Stimulated activated naive CD8-positive, alpha-beta T cell treated with anti-CD3 and anti-CD28 coated beads, Interleukin-15, Interleukin-2, amounts not matched to agents 100 U/mL and 50 U/mL, for 24 hours (primary cell): ENCODE measurements around the gene AJM1.
A peak's percentile ranks its signal among the peaks of the same experiment; 100 is the strongest.
"Not testable (repeated sequence)": the region's sequence is repeated elsewhere in the genome, so short reads cannot be mapped to it uniquely, and the experiment has no call there.

ENCODE experiments used
- ATAC-seq: fragments of 150-1000 bp; cut with Tn5 transposase; one replicate; pipeline ENCODE4 v1.10.0; 2021
- DNase-seq: peaks from one replicate; pipeline ENCODE4 v3.0.0; 2021

AJM1 gene

DNA sequence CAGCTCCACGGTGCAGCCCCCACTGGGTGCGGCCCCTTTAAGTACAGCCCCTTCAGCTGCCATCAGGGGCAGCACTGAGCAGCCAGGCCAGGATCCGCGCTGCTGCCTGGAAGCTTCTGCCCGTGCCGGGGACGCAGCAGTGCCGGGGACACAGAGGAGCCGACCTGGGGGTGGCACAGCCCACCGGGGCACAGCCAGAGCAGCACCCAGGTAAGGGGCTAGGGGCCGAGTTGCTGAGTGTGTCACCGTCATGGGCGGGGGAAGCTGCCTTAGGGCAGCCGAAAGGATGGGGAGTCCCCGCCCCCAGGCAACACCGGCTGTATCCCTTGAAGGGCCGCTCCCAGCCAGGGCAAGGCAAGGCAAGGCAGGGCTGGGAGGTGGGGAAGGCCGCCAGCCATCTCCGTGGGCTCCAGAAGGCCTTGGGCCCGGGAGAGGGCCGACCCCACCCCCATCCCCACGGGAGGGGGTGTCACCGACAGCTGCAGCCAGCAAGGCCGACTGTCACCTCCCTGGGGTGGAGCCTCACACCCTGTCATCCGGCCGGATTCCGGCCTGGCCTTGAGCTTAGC lies at the start of gene AJM1:
TSS of gene AJM1 (plus strand) at position 99 of the 569 bp plus-strand sequence. CDS start 1,937 bp downstream, outside the sequence.
- peak; percentile 87 for ATAC-seq
- DNase-seq: peak; percentile 82

DNA sequence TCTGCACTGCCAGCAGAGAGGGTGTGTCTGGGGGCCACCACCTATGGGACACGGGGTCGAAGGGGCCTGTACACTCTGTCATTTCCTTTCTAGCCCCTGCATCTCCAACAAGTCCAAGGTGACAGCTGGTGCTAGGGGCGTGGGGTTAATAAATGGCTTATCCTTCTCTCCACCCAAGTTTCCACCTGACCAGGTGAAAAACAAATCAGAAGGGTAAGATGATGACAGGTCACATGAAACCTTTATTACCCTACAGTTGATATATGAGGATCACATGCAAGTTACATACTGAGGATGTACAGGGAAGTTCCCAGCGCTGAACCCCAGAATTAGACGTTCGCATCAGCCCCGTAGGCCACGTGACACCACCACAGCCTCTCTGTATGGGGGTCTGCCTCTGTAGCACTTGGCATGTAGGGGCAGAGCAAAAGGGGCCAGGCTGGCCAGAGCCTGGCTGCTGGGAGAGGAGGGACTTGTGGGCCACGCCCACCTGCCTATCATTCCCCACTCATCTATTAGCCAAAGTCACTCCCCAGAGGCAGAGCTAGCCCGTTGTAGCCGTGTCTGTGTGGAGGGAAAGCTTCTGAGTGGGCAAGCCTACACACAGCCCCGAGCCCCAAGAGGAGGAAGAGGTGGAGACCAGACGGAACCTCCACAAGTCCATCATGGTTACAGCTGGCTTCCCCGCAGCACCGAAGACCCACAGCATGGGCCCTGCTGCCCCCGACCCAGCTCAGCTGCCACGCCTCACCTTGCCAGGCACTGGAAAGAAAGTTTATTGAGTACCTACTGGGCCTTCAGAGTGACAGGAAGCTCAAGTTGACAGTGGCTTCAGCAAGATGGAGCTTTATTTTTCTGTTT lies 49.0 kb upstream of the AJM1 start:
- ATAC-seq (no peak), DNase-seq (no peak)

DNA sequence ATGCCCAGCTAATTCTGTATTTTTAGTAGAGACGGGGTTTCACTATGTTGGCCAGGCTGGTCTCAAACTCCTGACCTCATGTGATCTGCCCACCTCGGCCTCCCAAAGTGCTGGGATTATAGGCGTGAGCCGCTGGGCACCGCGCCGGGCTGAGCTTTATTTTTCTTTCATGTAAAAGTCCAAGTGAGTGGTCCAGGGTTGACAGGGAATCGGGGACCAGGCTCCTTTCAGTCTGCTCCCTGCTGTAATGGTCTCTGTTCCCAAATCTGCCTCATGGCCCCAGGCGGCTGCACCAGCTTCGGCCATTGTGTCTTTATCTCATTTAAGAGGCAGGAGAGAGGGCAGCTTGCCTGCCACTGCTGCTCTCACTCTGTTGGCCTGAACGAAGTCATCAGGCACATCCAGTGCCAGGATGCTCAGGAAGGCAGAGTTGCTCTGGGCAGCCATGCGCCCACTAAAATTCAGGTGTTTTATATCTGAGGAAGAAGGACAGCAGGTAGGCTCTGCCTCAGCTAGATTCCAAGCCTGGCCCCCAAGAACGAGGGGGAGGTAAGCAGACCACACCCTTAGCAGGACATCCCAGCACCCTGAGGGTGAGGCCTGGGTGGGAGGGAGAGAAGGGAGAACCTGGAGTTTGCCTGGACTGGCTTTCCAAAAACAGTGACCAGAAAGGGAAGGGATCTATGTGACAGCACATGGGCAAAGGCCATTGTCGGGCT lies 47.8 kb upstream of the AJM1 start:
- no peak for ATAC-seq
- DNase-seq: no peak

DNA sequence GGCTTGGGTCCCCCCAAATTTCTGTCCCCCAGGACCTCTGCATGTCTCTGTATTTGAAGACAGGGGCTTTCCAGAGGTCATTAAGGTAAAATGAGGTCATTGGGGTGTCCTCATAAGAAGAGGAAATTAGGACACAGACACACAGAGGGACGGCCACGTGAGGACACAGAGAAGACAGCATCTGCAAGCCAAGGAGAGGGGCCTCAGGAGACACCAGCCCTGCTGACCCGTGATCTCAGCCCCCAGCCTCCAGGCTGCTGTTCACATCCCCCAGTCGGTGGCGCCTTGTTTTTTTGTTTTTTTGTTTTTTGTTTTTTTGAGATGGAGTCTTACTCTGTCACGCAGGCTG lies 47.3 kb upstream of the AJM1 start:
- no peak for ATAC-seq
- DNase-seq: no peak

DNA sequence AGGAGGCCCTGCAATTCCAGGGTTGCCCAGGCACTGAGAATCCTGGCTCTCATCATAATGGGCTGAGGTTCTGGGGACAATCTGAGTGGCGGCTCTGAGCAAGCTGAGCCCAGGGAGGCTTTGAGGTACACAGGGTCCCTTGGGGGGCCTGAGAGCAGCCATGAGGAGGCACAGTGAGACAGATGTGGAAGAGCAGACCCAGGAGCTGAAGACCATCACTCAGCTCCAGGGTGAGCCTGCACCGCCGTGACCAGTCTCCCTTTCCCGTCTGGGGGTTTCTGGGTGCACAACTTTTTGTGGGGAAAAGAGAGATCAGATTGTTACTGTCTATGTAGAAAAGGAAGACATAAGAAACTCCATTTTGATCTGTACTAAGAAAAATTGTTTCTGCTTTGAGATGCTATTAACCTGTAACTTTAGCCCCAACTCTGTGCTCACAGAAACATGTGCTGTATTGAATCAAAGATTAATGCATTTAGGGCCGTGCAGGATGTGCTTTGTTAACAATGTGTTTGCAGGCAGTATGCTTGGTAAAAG lies 46.0 kb upstream of the AJM1 start, which contains the start of gene CCDC183:
TSS of gene CCDC183 (plus strand) at position 101 of the 537 bp plus-strand sequence. CDS start at position 161, 60 bp downstream.
- no peak for ATAC-seq
- no peak for DNase-seq

DNA sequence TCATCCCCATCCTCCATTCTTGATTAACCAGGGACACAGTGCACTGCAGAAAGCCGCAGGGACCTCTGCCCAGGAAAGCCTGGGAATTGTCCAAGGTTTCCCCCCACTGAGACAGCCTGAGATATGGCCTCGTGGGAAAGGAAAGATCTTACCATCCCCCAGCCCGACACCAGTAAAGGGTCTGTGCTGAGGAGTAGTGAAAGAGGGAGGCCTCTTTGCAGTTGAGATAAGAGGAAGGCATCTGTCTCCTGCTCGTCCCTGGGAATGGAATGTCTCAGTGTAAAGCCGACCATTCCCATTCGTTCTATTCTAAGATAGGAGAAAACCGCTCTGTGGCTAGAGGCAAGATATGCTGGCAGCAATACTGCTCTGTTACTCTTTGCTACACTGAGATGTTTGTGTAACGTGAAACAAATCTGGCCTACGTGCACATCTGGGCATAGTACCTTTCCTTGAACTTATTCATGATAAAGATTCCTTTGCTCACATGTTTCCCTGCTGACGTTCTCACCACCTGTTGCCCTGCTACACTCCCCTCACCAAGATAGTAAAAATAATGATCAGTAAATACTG lies 45.4 kb upstream of the AJM1 start:
- ATAC-seq, DNase-seq: not testable (repeated sequence)

DNA sequence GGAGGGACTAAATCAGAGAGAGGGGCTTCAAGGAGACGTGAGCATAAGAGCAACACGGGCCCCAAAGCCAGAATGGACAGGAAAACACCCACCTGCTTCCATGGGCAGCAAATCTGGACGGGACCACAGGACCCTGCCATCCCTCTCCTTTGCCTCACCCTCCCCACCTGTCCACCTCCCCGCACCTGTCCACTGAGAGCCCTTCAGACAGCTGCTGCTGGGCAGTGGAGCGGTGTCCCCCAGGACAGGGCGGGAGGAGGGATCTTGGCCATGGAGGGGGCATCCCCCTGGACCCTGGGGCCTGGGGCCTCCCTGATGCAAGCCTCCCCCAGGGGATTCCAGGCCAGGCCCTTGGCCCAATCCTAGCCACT lies 43.6 kb upstream of the AJM1 start:
- ATAC-seq (no peak), DNase-seq (no peak)

DNA sequence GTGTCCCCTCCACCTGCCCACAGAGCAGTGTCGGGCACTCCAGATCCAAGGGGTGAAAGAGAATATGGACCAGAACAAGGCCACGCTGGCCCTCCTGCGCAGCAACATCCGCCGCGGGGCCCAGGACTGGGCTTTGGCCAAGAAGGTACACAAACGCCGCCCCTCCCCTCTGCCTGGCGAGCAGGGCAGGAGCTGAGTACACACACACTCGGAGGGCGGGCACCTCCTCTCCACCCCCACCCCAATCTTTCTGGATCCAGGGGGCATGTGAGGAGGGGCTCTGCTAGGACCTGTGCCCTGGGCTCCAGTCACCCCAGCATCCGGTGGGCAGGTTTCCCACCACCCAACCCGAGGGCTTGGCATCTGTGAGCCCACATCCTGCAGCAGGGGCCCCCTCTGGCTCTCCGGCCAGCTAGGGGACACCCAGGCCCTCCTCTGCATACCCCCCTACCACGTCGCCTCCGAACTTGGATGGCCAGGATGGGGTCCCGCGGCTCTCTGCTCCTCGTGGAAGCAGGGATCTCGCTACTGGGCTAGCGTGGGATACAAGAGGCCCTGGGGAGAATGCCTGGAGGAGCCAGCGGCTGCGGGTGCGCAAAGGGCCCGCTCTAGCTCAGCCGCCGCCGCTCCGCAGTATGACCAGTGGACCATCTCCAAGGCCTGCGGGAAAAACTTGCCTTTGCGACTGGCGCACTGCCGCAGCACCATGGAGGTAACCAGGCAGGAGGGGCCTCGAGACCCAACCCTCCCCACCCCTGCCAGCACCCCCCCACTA lies 43.0 kb upstream of the AJM1 start:
- DNase-seq: no peak
- no peak for ATAC-seq

DNA sequence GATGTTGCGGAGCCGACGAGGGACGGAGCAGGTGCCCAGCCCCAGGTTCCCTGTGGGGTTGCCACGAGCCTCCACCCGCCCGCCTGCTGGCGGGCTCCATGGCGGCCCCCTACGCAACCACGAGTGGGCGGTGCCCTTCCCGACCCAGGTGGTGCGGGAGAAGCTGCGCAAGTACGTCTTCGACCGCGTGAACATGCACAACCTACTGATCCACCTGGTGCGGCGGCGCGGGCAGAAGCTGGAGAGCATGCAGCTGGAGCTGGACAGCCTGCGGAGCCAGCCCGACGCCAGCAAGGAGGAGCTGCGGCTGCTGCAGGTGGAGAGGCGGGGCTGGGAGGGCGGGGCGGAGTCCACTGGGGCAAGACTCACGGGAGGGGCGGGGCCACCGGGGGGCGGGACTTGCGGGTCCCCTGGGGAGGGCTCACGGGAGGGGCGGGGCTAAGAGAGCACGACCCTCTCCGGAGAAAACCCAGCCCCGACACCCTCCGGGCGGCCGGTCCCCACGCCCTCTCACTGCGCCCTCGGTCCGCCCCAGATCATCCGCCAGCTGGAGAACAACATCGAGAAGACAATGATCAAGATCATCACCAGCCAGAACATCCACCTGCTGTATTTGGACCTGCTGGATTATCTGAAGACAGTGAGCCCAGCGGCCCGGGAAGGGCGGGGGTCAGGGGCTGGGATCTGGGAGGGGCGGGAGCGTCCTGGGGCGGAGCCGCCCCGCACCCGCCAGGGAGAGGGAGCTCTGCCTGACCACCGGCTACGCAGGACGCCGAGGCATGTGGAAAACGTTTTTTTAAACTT lies 42.2 kb upstream of the AJM1 start:
- DNase-seq (peak; percentile 92), ATAC-seq (peak; percentile 73)

DNA sequence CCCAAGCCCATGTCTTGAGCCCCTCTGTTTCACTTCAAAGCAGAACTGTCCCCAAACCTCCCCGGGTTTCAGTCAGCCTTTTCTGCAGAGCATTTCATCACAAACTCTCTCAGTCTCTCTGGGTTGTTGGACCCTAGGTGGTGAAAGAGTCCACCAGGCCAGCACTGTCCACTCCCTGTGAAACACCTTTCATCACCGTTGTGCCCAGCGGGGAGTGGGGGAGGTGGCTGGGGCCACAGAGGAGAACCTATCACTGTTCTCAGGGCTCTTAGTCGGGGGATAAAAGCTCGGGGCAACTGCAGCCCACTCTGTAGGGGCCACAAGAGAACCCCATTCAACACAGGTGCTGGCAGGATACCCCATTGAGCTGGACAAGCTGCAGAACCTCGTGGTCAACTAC lies 40.0 kb upstream of the AJM1 start:
- ATAC-seq (no peak), DNase-seq (no peak)

DNA sequence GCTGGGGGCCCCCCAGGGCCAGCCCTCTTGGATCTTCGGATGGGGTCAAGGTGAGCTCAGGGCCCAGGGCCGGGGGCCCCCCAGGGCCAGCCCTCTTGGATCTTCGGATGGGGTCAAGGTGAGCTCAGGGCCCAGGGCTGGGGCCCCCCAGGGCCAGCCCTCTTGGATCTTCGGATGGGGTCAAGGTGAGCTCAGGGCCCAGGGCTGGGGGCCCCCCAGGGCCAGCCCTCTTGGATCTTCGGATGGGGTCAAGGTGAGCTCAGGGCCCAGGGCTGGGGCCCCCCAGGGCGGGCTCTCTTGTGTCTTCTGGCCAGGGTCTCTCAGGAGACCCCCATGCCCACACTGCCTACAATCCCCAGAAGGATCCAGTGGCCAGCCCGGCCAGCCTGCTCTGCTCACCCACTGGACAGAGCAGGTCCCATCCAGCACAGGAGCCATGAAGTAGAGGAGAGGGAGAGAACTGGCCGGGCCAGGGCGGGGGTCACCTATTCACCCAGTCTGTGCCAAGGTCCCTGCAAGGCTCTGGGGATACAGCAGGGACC lies 39.2 kb upstream of the AJM1 start:
- DNase-seq: not testable (repeated sequence)

DNA sequence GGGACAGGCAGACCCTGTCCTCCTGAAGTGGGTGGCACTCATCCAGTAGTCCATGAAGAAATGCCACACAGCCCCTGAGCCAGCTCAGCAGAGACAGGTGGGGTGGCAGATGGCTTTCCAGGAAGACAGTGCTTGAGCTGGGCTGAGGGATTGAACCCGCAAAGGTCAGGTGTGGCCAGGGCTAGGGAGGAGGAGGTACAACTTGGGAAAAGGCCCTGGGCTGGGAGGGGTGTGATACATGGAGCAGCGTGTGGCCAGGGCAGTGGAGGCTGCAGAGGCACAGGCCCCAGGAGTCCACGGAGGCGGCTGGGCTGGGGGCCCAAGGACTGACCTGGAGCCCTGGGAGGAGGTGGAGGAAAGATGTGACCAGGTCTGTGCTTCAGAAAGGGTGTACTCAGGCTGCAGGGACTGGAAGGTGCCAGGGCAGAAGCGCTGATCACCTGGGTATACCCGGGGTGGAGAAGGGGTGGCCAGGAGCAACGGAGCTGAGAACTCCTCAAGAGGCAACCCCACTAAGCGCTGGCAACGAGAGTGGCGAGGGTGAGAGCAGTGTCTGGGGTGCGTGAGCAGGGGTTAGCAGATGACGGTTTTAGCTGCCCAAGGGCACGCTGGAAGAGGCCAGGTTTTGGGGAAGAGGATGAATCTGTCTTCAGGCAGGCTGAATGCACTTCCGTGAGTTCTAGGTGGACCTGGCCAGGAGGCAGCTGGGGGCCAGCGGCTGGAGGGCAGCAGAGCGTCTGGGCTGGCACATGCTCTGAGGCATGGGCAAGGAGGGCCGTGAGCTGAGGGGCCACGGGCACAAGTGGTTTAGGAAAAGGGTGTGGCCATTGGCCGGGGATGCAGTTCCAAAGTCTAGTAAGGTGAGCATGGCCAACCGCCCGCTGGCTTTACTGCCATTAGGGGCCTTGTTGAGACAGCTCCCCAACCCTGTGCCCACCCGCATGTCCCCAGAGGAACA lies 38.4 kb upstream of the AJM1 start:
- ATAC-seq (no peak), DNase-seq (no peak)

More for the DNA sequence above, 39.2 kb upstream of the AJM1 start:
- ATAC-seq: not testable (repeated sequence)

DNA sequence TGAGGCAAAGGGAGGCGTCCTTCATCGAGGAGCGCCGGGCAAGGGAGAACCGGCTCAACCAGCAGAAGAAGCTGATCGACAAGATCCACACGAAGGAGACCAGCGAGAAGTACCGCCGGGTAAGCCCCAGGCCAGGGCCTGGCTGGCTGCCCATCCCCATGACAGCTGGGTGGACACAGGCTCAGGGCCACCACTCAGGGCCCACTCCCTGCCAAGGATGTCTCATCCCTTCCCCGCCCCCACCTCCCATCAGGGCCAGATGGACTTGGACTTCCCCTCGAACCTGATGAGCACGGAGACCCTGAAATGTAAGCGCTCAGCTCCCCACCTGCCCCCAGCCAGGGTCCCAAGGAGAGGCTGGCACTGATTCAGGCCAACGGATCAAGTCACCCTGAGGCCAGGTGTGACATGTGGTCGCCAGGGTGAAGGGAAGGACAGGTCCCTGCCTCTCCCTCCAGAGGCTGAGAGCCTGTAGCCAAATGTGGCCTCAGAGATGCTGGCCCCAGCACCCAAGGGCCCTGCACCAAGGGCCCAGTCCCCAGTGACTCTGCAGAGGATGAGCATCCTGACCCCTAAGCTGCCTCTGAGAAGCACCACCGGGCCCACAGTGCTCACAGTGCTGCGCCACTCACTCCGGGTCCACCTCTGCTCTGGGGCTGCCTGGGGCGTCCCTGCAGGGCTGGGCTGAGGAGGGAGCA lies 37.6 kb upstream of the AJM1 start:
- ATAC-seq: no peak
- no peak for DNase-seq

DNA sequence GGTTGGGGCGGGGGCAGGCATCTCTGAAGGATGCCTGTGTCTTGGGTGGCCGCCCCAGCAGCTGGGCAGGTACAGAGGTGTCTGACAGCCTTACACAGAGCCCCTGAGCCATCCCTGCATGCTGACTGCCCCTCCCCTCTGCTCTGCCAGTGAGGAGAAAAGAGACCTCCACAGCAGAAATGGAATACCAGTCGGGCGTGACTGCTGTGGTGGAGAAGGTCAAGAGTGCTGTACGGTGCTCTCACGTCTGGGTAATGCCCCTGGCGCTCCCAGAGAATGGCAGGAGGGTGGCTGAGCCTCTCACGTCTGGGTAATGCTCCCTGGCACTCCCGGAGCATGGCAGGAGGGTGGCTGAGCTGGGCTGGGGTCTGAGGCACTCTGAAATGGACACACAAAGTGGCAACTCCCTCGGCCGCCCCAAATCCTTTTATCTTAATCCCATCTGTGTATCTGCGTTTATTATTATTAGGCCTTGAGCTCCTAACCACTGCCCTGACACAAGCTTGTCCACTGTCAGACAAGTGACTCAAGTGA lies 37.0 kb upstream of the AJM1 start:
- DNase-seq (no peak), ATAC-seq (no peak)

DNA sequence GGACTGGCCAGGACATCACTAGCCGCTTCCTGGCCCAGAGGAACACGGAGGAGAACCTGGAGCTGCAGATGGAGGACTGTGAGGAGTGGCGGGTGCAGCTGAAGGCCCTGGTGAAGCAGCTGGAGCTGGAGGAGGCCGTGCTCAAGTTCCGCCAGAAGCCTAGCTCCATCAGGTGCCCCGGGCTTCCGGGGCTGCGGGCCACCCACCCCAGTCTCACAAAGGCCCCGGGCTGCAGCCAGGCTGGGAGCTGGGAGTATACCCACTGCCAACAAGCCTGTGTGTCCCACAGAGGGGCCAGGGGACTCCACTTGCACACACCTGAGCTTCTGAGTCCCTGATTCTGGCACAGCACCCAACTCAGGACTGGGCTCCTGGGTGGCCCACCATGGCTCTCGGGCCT lies 36.2 kb upstream of the AJM1 start:
- ATAC-seq (no peak), DNase-seq (no peak)

DNA sequence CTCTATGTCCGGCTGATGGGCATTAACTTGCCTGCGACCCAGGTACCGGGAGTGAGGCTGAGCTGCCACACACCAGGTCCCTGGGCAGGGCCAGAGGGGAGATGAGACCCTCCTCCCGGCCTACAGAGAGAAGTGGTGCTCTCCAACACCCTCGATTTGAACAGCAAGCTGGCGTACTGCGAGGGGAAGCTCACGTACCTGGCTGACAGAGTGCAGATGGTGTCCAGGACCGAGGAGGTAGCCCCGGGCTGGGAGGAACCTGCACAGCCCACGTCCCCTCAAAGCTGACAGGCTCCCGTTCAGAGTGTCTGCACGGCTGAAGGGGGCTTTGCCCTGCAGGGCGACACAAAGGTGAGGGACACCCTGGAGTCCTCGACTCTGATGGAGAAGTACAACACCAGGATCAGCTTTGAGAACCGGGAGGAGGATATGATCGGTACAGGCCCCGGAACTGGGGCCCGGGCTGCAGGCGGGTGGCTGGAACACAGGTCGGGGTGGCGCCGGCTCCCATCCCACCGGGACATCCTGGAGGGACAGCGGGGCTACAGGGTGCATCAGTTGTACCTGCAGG lies 35.6 kb upstream of the AJM1 start:
- DNase-seq (no peak), ATAC-seq (no peak)

DNA sequence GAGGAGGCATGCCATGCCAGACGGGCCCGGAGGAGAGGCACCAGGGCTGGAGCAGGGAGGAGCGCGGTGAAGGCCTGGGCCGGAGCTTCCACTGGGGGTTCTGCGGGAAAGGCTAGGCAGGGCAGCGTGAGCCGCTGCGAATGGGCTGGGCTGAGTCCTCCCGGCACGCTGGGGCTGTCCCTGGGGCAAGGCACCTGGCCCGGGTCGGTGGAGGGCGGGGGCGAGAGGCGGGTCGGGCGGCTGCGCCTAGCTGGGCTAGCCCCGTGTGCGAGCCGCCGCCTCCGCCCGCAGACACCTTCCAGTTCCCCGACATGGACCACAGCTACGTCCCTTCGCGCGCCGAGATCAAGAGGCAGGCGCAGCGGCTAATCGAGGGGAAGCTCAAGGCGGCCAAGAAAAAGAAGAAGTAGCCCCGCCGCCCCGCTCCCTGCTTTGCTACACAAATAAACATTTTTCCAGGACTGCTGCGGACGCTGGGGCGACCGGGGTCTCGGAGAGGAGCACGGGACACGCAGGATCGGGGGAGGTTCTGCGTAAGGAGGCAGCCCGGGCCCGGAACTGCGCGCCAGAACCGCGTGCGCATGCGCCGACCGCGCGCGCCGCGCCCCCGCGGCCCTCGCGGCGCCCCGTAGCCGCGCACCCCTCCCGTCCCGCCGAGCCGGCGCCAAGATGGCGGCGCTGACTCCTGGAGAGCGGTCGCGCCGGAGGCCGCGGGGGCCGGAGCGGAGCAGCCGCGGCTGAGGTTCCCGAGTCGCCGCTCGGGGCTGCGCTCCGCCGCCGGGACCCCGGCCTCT lies 34.8 kb upstream of the AJM1 start, which contains the start of gene RABL6:
TSS of gene RABL6 (plus strand) at position 668 of the 794 bp plus-strand sequence. CDS start 249 bp downstream, outside the sequence.
- DNase-seq: peak; percentile 86

More for the DNA sequence above, 34.8 kb upstream of the AJM1 start, which contains the start of gene RABL6:
- peak; percentile 90 for ATAC-seq
